ENCODE results near the gene LMCD1. TPM values are rescaled to one million over a fixed set of nuclear protein-coding genes. Genes with fewer than 3 reads are reported as not detected.

LMCD1 gene
- total RNA-seq, 1 experiment from 2014 or later: 23.9 TPM

- Histone ChIP-seq H3K27me3 (replicated peaks; ENCODE audit: control insufficient read depth, insufficient read depth, low read length) (no peaks in the 10 kb centered on the region), H3K4me1 (peaks cover 31% of the 10 kb centered on the region), H3K36me3 (ENCODE audit: control insufficient read depth, insufficient read depth, low read length) (no peaks in the 10 kb centered on the region), H3K9me3 (no peaks in the 10 kb centered on the region), H3K4me3 (ENCODE audit: low read depth, low read length) (no peak overlapping the region)
- Mint-ChIP-seq H3K9me3 (ENCODE audit: unreplicated experiment) (no peaks in the 10 kb centered on the region), H3K36me3 (ENCODE audit: insufficient read depth, unreplicated experiment) (peaks cover 12% of the 10 kb centered on the region), H3K27ac (ENCODE audit: unreplicated experiment) (no peak overlapping the region), H3K4me3 (ENCODE audit: unreplicated experiment) (no peak overlapping the region), H3K27me3 (ENCODE audit: insufficient read depth, unreplicated experiment) (no peaks in the 10 kb centered on the region), H3K4me1 (ENCODE audit: low read depth, unreplicated experiment) (peaks cover 32% of the 10 kb centered on the region)
- DNase-seq: no peak
- no peak for TF ChIP-seq CTCF (IDR thresholded peaks at IDR 0.05; ENCODE audit: insufficient read depth in 1 of 2, low read depth in 1 of 2, low read length in 1 of 2, severe bottlenecking in 1 of 2, unreplicated experiment in 1 of 2)
- POLR2A ChIA-PET: no interaction called here
- CTCF ChIA-PET: no interaction called here
- BruUV-seq (replicated peaks): no TSS peak
- intact Hi-C loops (cut with micrococcal nuclease; ENCODE audit: unreplicated experiment): no loop called here
Measured at GRCh38 chr3:8506571-8507061, 5.0 kb downstream of the LMCD1 start.

GRCh38 chr3:8507496-8507895 lies 5.9 kb downstream of the LMCD1 start:
- Mint-ChIP-seq H3K27me3 (ENCODE audit: insufficient read depth, unreplicated experiment) (no peaks in the 10 kb centered on the region), H3K27ac (ENCODE audit: unreplicated experiment) (no peak overlapping the region), H3K4me1 (ENCODE audit: low read depth, unreplicated experiment) (peaks cover 30% of the 10 kb centered on the region), H3K36me3 (ENCODE audit: insufficient read depth, unreplicated experiment) (peaks cover 14% of the 10 kb centered on the region), H3K4me3 (ENCODE audit: unreplicated experiment) (no peak overlapping the region), H3K9me3 (ENCODE audit: unreplicated experiment) (no peaks in the 10 kb centered on the region)
- H3K36me3 ChIP-seq (ENCODE audit: control insufficient read depth, insufficient read depth, low read length): no peaks in the 10 kb centered on the region
- TF ChIP-seq CTCF (IDR thresholded peaks at IDR 0.05; ENCODE audit: insufficient read depth in 1 of 2, low read depth in 1 of 2, low read length in 1 of 2, severe bottlenecking in 1 of 2, unreplicated experiment in 1 of 2): no peak
- CTCF ChIA-PET: no interaction called here
- H3K27me3 ChIP-seq (replicated peaks; ENCODE audit: control insufficient read depth, insufficient read depth, low read length): no peaks in the 10 kb centered on the region
- H3K4me1 ChIP-seq: peaks cover 31% of the 10 kb centered on the region
- POLR2A ChIA-PET: no interaction called here
- no peak for DNase-seq
- intact Hi-C loops (cut with micrococcal nuclease; ENCODE audit: unreplicated experiment): no loop called here
- H3K4me3 ChIP-seq (ENCODE audit: low read depth, low read length): no peak overlapping the region
- no TSS peak for BruUV-seq (replicated peaks)
- no peaks in the 10 kb centered on the region for H3K9me3 ChIP-seq

GRCh38 chr3:8509961-8510360 lies 8.3 kb downstream of the LMCD1 start:
- Mint-ChIP-seq H3K4me3 (ENCODE audit: unreplicated experiment) (no peak overlapping the region), H3K27me3 (ENCODE audit: insufficient read depth, unreplicated experiment) (no peaks in the 10 kb centered on the region), H3K27ac (ENCODE audit: unreplicated experiment) (no peak overlapping the region), H3K36me3 (ENCODE audit: insufficient read depth, unreplicated experiment) (peaks cover 6% of the 10 kb centered on the region), H3K4me1 (ENCODE audit: low read depth, unreplicated experiment) (peaks cover 15% of the 10 kb centered on the region), H3K9me3 (ENCODE audit: unreplicated experiment) (no peaks in the 10 kb centered on the region)
- Histone ChIP-seq H3K36me3 (ENCODE audit: control insufficient read depth, insufficient read depth, low read length) (no peaks in the 10 kb centered on the region), H3K4me1 (peaks cover 8% of the 10 kb centered on the region; the same call in 1 of the 2 replicates), H3K27me3 (replicated peaks; ENCODE audit: control insufficient read depth, insufficient read depth, low read length) (no peaks in the 10 kb centered on the region), H3K9me3 (no peaks in the 10 kb centered on the region), H3K4me3 (ENCODE audit: low read depth, low read length) (no peak overlapping the region)
- TF ChIP-seq CTCF (IDR thresholded peaks at IDR 0.05; ENCODE audit: insufficient read depth in 1 of 2, low read depth in 1 of 2, low read length in 1 of 2, severe bottlenecking in 1 of 2, unreplicated experiment in 1 of 2): no peak
- BruUV-seq (replicated peaks): no TSS peak
- POLR2A ChIA-PET: no interaction called here
- no peak for DNase-seq
- intact Hi-C loops (cut with micrococcal nuclease; ENCODE audit: unreplicated experiment): no loop called here
- CTCF ChIA-PET: no interaction called here
